ENCODE measurements around the gene ITPR2.

Gene ITPR2

DNA sequence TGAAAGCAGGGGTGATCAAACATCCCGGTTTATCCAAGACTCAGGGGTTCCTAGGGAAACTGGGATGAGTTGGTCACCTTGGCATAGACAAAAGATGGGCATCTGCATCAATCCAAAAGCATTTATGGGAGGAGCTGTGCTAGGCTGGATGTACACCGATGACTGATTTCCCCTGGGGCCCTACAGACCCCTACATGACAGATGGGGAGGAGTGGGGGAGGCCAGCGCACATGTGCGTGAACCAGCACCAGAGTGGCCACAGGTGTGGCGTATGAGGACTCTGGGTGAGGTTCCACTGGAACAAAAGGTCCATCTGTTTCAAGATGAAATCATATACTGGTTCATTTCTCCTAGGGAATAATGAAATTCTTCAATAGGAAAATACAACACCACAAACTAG lies 210.4 kb downstream of the ITPR2 start:
- Histone ChIP-seq H3K27me3 (replicated peaks; ENCODE audit: insufficient read depth, low read length) (no peaks in the 10 kb centered on the region), H4K20me1 (ENCODE audit: insufficient read depth, low read length) (no peaks in the 10 kb centered on the region), H3K4me3 (ENCODE audit: low read length) (no peak overlapping the region), H3K4me1 (ENCODE audit: low read length) (no peaks in the 10 kb centered on the region), H3K9me3 (replicated peaks; ENCODE audit: insufficient read depth, low read length) (no peaks in the 10 kb centered on the region), H3K27ac (ENCODE audit: low read length) (no peak overlapping the region), H3K9ac (ENCODE audit: low read length) (no peak overlapping the region), H2AFZ (ENCODE audit: low read length) (no peak overlapping the region), H3K36me3 (replicated peaks; ENCODE audit: insufficient read depth, low read length) (no peaks in the 10 kb centered on the region), H3K9me2 (replicated peaks; ENCODE audit: insufficient read depth, low read length) (no peaks in the 10 kb centered on the region), H3K4me2 (ENCODE audit: low read depth, low read length) (no peak overlapping the region), H3K79me2 (ENCODE audit: low read length) (no peaks in the 10 kb centered on the region), H3F3A (ENCODE audit: insufficient read depth, low read length) (no peaks in the 10 kb centered on the region)
- DNase-seq = no peak
- TF ChIP-seq, protein P1, sequence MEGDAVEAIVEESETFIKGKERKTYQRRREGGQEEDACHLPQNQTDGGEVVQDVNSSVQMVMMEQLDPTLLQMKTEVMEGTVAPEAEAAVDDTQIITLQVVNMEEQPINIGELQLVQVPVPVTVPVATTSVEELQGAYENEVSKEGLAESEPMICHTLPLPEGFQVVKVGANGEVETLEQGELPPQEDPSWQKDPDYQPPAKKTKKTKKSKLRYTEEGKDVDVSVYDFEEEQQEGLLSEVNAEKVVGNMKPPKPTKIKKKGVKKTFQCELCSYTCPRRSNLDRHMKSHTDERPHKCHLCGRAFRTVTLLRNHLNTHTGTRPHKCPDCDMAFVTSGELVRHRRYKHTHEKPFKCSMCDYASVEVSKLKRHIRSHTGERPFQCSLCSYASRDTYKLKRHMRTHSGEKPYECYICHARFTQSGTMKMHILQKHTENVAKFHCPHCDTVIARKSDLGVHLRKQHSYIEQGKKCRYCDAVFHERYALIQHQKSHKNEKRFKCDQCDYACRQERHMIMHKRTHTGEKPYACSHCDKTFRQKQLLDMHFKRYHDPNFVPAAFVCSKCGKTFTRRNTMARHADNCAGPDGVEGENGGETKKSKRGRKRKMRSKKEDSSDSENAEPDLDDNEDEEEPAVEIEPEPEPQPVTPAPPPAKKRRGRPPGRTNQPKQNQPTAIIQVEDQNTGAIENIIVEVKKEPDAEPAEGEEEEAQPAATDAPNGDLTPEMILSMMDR (IDR thresholded peaks at IDR 0.05; ENCODE audit: low read length) = no peak
- no peak for TF ChIP-seq EZH2phosphoT487 (IDR thresholded peaks at IDR 0.05; ENCODE audit: low read length)

DNA sequence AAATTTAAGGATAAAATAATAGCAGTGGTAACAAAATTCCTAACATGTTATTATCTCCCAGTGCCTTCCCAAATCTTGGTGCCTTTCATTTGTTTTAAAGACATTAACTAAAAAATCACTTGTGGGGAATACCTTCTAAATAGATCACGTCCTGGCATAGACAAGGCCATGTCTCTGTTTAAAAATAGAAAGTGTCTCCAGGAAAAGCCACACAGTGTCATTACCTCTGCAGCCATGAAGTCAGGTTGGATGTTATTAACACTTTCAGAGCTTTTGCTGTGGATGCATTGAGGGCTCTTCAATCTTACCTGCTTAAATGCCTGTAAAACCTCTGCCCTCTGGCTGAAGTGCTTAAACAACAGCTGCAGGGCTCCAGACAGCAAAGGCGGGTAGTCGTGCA lies 211.1 kb downstream of the ITPR2 start:
- Histone ChIP-seq H3K4me1 (ENCODE audit: low read length) (no peaks in the 10 kb centered on the region), H3K27me3 (replicated peaks; ENCODE audit: insufficient read depth, low read length) (no peaks in the 10 kb centered on the region), H3K27ac (ENCODE audit: low read length) (no peak overlapping the region), H4K20me1 (ENCODE audit: insufficient read depth, low read length) (no peaks in the 10 kb centered on the region), H3K9ac (ENCODE audit: low read length) (no peak overlapping the region), H3K4me2 (ENCODE audit: low read depth, low read length) (no peak overlapping the region), H3K4me3 (ENCODE audit: low read length) (no peak overlapping the region), H3K9me2 (replicated peaks; ENCODE audit: insufficient read depth, low read length) (no peaks in the 10 kb centered on the region), H3F3A (ENCODE audit: insufficient read depth, low read length) (no peaks in the 10 kb centered on the region), H3K36me3 (replicated peaks; ENCODE audit: insufficient read depth, low read length) (no peaks in the 10 kb centered on the region), H3K79me2 (ENCODE audit: low read length) (no peaks in the 10 kb centered on the region), H3K9me3 (replicated peaks; ENCODE audit: insufficient read depth, low read length) (no peaks in the 10 kb centered on the region), H2AFZ (ENCODE audit: low read length) (no peak overlapping the region)
- no peak for TF ChIP-seq EZH2 (optimal IDR thresholded peaks at IDR 0.05; ENCODE audit: low read depth, low read length)
- TF ChIP-seq, protein P1 (IDR thresholded peaks at IDR 0.05; ENCODE audit: low read length) = no peak
- no peak for TF ChIP-seq EZH2phosphoT487 (IDR thresholded peaks at IDR 0.05; ENCODE audit: low read length)
- no peak for DNase-seq

DNA sequence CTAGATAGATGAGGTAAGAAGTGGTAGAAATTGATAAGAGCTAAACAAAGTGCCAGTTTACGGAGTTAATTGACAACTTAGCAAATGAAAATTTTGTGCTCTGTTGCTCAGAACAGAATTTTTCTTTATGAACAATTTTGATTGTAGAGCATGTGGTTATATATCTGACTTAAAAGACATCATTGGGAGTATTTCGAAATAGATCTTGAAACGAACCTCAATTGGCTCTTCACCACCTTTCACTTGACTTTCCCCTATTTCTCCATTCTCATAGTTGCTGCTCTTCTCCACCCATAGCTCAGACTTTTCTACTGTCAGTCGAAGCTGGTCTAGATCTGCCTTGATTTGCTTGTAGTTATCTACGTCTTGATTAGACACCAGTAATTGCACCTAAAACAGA lies 212.1 kb downstream of the ITPR2 start:
- no peaks in the 10 kb centered on the region for H3K9me3 ChIP-seq (replicated peaks; ENCODE audit: insufficient read depth, low read length)
- H3K9ac ChIP-seq (ENCODE audit: low read length) = no peak overlapping the region
- H3K4me2 ChIP-seq (ENCODE audit: low read depth, low read length) = no peak overlapping the region
- DNase-seq = no peak
- no peaks in the 10 kb centered on the region for H3F3A ChIP-seq (ENCODE audit: insufficient read depth, low read length)
- H4K20me1 ChIP-seq (ENCODE audit: insufficient read depth, low read length) = no peaks in the 10 kb centered on the region
- H2AFZ ChIP-seq (ENCODE audit: low read length) = no peak overlapping the region
- no peaks in the 10 kb centered on the region for H3K27me3 ChIP-seq (replicated peaks; ENCODE audit: insufficient read depth, low read length)
- H3K4me3 ChIP-seq (ENCODE audit: low read length) = no peak overlapping the region
- H3K4me1 ChIP-seq (ENCODE audit: low read length) = no peaks in the 10 kb centered on the region
- TF ChIP-seq, protein P1 (IDR thresholded peaks at IDR 0.05; ENCODE audit: low read length) = no peak
- TF ChIP-seq EZH2 (optimal IDR thresholded peaks at IDR 0.05; ENCODE audit: low read depth, low read length) = no peak
- H3K36me3 ChIP-seq (replicated peaks; ENCODE audit: insufficient read depth, low read length) = no peaks in the 10 kb centered on the region
- H3K79me2 ChIP-seq (ENCODE audit: low read length) = no peaks in the 10 kb centered on the region
- H3K27ac ChIP-seq (ENCODE audit: low read length) = no peak overlapping the region
- H3K9me2 ChIP-seq (replicated peaks; ENCODE audit: insufficient read depth, low read length) = no peaks in the 10 kb centered on the region

Measured in MM.1S (cell line).